GM19023 (cell line): ENCODE data around the gene ATP13A3.

Experiments
- ATAC-seq: cut with Tn5 transposase; IDR thresholded peaks from one replicate; pipeline ENCODE4 v1.9.1; 2021; ENCODE audit warnings: mild to moderate bottlenecking, moderate library complexity; ENCODE audit not compliant: unreplicated experiment

The ATP13A3 gene

GRCh38 chr3:194446172-194446571 is 40.6 kb downstream of the ATP13A3 start:
- no peak for ATAC-seq

- ATAC-seq: no peak
Observed at GRCh38 chr3:194443901-194444300, 42.9 kb downstream of the ATP13A3 start.

- ATAC-seq: no peak
Observed at GRCh38 chr3:194440756-194441155, 46.0 kb downstream of the ATP13A3 start.

GRCh38 chr3:194439881-194440550 is 46.8 kb downstream of the ATP13A3 start:
- no peak for ATAC-seq

- no peak for ATAC-seq
Observed at GRCh38 chr3:194434503-194434902, 52.3 kb downstream of the ATP13A3 start.

GRCh38 chr3:194431554-194431953 is 55.2 kb downstream of the ATP13A3 start:
- ATAC-seq: no peak

- ATAC-seq: no peak
Observed at GRCh38 chr3:194425399-194425798, 61.4 kb downstream of the ATP13A3 start.

GRCh38 chr3:194424953-194425352 is 61.8 kb downstream of the ATP13A3 start:
- ATAC-seq: no peak

- no peak for ATAC-seq
Observed at GRCh38 chr3:194424373-194424772, 62.4 kb downstream of the ATP13A3 start.

GRCh38 chr3:194423317-194423716 is 63.5 kb downstream of the ATP13A3 start:
- no peak for ATAC-seq

GRCh38 chr3:194422188-194422587 is 64.6 kb downstream of the ATP13A3 start:
- no peak for ATAC-seq

- ATAC-seq: no peak
Observed at GRCh38 chr3:194418671-194419070, 68.1 kb downstream of the ATP13A3 start.

GRCh38 chr3:194407423-194407822 is 79.4 kb downstream of the ATP13A3 start:
- no peak for ATAC-seq

GRCh38 chr3:194405766-194406165 is 81.0 kb downstream of the ATP13A3 start:
- no peak for ATAC-seq

- ATAC-seq: no peak
Observed at GRCh38 chr3:194404365-194405140, 82.2 kb downstream of the ATP13A3 start.

GRCh38 chr3:194401868-194402329 is 84.9 kb downstream of the ATP13A3 start:
- ATAC-seq: no peak

GRCh38 chr3:194401346-194401745 is 85.5 kb downstream of the ATP13A3 start:
- no peak for ATAC-seq

GRCh38 chr3:194399874-194400411 is 86.9 kb downstream of the ATP13A3 start:
- no peak for ATAC-seq

GRCh38 chr3:194399166-194399565 is 87.6 kb downstream of the ATP13A3 start, which contains the start of gene GP5:
TSS of gene GP5 (minus strand) at chr3:194399266. CDS start at chr3:194398282, 984 bp downstream.
- no peak for ATAC-seq

- ATAC-seq: no peak
Observed at GRCh38 chr3:194397757-194398312, 89.0 kb downstream of the ATP13A3 start.
